ENCODE results near the gene PLCL1.

- TF ChIP-seq HDGF (IDR thresholded peaks at IDR 0.05; ENCODE audit: borderline replicate concordance), result no peak
- TF ChIP-seq CTBP1 (IDR thresholded peaks at IDR 0.05; ENCODE audit: borderline replicate concordance), result no peak
- no peak for TF ChIP-seq FOXM1 (IDR thresholded peaks at IDR 0.05; ENCODE audit: borderline replicate concordance)
- no peak for TF ChIP-seq BHLHE40 (IDR thresholded peaks at IDR 0.05; ENCODE audit: borderline replicate concordance)
- TF ChIP-seq SP1 (IDR thresholded peaks at IDR 0.05), result no peak
- no peak for TF ChIP-seq NFRKB (IDR thresholded peaks at IDR 0.05)
- no peak for TF ChIP-seq TARDBP (IDR thresholded peaks at IDR 0.05)
- TF ChIP-seq LEF1 (IDR thresholded peaks at IDR 0.05; ENCODE audit: borderline replicate concordance), result no peak
- no peak for TF ChIP-seq FOXK2 (IDR thresholded peaks at IDR 0.05)
- TF ChIP-seq FOXA1 (IDR thresholded peaks at IDR 0.05), result no peak
Measured at GRCh38 chr2:197869041-197869440, 64.6 kb downstream of the PLCL1 start.
